GM18909 (cell line): ENCODE results near the gene AMMECR1.
A peak's percentile ranks its signal among the peaks of the same experiment; 100 is the strongest.

Source experiments
- ATAC-seq: cut with Tn5 transposase; IDR thresholded peaks from one replicate; pipeline ENCODE4 v1.9.1; 2021; ENCODE audit warnings: mild to moderate bottlenecking; ENCODE audit not compliant: unreplicated experiment, poor library complexity

Gene AMMECR1

DNA sequence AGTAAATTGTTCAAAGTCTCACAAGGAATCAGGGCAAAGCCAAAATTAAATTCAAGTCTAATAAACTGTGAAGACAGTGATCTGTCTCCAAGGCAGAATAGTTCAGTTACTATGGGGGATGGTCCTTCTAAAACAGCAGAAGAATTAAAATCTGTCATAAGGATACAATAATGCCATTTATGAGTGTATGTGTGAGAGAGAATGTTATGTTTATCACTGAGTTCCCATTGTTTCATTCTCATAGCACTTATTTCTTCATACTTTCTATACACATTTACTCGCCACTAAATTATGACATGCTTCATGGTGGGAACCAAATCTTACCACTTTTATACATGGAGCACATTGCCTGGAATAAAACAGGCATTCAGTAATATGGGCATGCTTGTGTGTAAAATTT, 102.5 kb downstream of the AMMECR1 start:
- no peak for ATAC-seq

DNA sequence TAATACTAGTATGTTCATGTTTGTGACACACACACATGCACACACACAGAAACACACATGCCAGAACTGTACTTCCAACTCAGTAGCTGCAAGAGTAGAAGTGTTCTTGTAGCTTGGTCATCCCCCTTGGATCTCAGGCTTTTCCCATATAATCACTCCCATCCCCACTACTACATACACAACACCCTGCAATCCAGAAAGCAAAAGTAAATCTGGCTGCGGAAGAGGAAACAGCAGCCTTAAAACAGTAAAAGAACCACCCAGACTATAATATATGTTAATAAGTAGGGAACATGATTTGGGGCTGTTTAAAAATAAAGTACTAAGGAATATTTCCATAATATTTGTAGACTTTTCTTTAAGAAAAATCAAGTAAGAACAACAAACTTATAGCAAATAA, 103.2 kb downstream of the AMMECR1 start:
- no peak for ATAC-seq

DNA sequence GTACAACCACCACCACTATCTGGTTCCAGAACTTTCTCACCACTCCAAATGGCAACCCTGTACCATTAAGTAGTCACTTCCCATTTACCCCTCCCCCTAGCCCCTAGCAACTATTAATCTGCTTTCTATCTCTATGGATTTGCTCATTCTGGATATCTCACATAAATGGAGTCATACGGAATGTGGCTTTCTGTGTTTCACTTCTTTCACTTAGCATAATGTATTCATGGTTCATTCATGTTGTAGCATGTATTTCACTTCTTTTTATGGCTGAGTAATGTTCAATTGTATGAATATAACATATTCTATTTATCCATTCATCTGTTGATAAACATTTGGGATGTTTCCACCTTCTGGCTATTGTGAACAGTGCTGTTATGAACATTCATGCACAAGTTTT, 104.7 kb downstream of the AMMECR1 start:
- ATAC-seq: no peak

DNA sequence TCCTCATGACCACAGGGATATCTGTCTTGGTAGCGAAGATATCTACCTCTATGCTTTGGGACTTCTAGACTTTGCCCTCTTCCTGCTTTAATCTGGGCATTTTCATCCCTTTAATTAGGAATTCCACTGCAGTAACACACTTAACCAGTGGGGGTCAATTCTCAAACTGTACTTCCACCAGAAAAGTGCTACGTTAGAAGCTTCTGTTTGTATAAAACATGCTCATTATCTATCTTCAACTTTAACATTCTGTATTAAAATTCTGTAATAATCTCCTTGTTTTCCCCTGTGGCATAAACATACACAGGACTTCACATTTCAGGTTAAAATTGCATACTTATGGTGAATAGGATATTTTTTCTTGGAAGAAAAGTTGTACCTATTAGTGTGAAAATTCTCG, 105.6 kb downstream of the AMMECR1 start:
- ATAC-seq: no peak

DNA sequence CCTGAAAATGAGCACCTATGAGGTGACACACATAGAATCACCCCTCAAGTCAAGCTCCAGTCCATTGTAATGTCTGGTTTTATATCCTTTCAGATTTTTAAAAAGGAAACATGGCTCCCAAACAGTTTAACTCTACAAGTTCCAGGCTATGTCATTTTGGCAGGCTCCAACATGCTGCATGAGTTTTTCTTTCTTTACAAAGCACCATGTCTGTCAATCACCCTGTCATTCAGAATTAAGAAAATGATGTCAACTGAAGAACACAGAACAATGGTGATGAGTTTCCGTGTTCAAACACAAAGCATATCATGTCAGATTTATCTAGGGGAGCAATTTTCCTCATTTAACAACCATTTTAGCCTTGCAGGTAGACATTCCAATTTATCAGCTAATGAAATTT, 106.5 kb downstream of the AMMECR1 start:
- no peak for ATAC-seq

DNA sequence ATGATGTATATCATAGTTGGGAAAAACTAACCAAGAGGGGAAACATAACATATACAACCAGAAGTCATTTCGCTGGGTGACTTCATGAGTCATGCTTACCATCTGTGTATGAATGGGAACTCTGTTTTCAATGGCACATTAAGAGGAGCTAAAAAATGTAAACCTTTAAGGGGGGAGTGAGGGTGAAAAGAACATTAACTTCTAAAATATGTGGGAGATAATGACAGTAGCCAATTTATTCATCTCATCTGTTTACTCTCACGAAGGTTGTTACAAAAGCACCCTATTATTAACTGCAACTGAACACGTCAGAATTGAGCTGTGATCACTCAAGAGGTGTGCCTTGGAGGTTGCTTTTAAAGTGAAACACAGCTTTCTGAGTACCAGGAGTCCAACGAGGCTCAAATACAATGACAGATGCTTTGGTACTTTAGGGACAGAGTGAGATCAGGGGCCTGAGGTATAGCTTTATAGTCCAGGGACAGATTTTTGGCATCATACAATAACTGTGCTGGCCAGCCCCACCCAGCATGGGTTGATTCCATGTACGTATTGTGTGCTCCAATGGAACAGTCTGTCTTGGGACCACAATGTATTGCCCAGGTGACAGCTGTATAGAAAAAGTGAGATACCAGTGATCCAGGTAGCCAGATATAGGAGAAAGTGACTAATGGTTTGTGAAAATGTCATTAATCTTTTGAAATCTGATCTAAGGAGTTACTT, 107.3 kb downstream of the AMMECR1 start:
- ATAC-seq: no peak

DNA sequence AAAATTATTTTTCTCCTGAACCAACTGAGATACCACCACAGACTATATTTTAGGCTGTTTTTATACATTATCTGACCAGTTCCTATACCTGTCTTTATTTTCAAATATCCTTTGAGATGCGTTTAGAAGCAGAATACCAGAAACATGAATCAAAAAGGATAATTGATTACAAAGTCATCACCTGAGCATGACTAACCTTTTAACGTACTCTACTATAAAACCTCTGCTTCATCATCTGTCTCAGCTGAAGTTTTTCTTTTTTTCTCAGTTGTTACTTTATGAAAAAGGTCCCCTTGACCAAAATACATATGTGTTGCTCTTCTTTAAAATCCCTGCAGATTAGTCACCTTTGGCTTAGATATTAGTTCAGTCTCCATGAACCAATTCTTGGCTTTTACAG, 109.8 kb downstream of the AMMECR1 start:
- ATAC-seq: no peak

DNA sequence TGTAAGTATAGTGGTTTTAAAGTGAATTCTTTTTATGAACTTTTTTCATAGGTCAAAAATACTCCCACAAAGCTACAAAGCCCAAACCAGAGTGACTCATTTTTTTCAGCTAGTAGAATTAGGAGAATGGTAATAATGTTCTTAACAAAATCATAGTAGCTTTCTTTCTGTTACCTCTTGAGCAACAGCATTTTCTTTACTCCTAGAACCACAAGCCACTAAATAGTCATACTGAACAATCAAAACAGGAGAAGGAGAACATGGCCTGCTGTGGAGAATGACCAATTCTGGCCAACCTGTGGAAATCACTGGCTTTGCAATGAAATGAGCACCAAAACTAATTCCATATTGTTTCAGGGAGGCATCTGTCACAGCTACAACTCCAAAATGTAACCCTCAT, 112.9 kb downstream of the AMMECR1 start:
- no peak for ATAC-seq

DNA sequence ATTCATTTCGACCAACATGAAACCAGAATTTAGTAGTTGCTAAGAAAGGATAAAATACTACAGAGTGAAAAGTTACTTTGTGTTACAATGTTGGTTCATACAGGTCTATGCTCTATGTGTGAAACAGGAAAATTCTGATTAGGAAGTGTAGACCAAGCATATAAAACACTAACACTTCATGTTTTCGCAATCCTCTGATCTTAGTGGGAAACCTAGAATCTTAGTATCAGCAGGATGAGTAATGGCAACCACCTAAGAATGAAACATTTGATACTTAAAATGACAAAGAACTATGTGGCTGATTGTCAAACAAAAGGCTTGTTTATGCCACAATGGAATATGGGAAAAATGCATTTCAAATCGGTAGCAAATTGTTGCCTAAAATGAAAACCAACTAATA, 116.1 kb downstream of the AMMECR1 start:
- no peak for ATAC-seq

DNA sequence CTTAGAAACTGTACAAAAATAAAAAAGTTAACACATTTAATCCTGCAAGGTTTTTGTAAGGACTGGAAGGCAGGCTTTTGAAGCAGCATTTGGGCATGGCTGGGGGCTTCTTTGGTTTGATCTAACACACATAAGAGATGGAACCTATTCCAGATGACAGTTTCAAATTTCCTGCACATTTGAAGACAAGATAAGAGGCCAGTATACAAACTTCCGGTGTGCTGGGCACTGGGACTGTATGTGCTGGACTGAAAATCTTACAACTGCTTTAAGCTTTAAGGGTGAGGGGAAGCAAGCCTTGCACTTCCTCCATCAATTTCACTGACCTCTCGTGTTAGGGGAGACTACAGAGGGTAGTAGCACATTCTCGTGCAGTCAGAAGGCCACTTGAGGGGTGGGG, 122.9 kb downstream of the AMMECR1 start:
- ATAC-seq: no peak

DNA sequence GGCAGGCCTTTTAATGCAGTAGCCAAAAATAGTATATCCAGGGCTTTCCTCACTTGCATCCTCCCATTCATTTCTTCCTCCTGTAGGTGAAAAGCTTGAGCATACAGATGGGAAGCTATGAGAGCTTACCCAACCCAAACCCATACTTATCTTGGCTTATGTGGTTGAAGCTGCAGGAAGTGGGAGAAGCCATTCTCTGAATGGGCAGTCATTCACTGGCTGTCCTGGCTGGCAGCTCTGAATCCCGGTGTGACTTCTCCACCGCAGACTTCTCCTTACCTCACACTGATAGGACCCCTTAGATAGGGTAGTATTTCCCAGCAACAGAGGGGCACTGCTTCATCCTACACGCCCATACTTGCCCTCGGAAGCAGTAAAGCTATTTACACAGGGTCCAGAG, 125.4 kb downstream of the AMMECR1 start:
- no peak for ATAC-seq

DNA sequence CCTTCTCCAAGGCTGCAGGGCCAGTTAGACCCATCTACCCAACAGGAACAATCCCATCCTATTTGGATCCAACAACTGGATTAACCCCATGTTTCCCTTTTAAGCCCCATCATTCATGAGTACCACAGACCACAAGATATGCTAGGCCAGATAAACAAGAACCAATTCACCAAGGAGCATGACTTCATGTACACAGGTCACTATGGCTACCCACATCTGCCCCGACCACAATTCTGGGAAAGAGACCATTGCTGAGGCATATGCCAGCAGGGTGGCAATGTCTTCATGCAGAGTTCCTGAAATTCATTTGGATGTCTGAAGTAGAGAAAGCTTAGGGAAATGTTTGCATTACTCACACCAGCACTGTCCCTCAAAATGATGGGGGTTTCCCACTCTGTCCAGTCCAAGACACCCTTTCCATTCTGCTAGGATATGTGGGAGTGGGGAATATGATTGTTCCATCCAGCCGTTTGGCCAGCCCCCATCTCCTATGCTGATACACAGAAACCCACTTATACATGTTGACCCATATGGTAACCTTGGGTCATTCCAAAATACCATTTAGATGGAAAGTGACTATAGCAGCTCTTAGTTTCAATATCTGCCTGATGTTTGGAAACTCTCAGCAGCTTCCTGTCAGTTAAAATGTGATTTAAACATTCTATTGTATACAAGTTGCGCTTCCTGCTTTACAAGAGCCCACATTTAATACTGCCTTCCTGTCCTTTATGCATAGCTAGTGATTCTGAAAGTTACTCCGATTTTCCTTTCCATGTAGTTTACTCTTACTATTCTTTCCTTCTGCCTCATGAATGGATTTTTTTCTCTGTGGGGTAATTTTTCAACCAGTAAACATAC, 129.0 kb downstream of the AMMECR1 start:
- no peak for ATAC-seq

DNA sequence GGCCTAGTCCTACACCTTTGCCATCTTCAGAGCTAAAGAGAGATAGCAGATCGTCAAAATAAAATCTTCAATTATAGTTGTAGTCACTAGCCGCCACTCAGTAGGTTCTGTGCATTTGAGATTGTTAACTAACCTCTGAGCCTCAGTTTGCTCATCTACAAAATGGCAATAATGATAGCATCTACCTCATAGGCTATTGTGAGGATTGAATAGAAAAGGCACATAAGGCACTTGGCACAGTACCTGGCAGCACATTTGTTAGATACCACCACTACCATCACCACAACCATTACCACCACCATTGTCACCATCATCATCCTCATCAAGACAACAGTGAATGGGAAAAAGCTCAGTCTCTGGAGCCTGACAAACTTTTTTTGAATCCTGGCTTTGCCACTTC, 134.6 kb downstream of the AMMECR1 start:
- ATAC-seq: no peak

DNA sequence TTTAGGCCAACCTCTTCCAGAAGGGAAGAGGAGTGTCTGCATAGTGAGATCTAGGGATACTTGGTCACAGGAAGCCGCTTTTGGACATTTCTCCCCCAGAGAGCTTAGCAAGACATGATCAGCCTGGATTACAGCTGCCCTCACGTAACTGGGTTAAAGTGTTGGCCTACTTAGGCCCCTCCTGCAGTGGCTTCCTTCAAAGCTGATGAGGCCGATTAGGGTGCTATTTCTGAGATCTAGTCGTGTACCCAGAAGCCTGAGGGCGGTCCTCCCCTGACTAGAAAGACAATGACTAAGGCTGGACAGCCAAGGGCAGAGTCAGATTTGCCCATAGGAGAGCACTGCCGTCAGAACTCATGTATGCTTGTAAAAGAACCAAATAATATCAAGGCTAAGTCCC, 135.0 kb downstream of the AMMECR1 start:
- no peak for ATAC-seq

DNA sequence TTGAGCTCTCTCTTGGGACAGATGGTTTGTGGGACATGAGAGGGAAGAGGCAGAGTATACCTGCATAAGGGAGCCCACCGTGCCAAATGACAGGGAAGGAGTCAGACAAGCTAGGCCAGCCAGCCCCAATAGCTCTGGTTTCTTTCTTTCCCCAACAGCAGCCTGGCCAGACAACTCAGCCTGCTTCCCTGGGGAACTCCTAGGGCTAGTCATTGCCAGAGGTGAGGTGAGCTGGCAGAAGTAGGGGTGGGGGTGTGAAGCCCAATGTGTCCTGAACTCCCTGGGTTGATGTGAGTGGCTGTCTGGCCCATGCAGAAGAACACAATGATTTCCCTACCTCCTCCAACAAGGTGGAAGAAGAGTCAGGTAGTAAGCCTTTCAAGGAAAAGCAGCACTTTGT, 135.5 kb downstream of the AMMECR1 start:
- no peak for ATAC-seq

DNA sequence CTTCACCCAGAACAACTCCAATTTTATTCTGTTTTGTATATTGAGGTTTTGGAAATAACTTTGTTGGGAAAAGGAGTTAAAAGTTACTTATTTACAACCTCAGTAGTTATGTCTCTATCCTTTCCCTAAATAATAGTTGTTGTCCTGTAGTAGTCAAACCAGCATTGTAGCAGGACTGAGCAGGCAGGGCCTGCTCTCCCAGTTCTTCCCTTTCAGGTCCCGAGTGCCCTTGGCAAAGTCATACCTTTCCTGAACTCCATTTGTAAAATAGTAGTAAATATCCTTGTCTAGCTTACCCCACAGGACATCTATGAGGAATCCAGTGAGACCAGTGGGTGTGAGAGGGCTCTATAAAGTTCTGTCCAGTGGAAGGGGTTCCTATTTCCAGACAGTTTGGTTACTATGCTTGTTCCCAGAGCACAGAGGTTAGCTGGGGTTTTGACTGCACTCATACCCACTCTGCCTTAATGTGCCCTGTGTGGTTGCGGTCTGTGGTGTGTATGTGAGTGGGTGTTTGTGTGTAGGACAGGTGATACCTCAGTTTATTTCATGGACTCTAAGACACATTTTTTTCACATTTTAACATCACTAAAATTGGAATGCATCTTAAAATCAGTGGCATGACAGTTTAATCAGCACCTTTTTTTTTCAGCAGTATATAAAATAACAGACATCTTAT, 136.3 kb downstream of the AMMECR1 start:
- ATAC-seq: no peak

DNA sequence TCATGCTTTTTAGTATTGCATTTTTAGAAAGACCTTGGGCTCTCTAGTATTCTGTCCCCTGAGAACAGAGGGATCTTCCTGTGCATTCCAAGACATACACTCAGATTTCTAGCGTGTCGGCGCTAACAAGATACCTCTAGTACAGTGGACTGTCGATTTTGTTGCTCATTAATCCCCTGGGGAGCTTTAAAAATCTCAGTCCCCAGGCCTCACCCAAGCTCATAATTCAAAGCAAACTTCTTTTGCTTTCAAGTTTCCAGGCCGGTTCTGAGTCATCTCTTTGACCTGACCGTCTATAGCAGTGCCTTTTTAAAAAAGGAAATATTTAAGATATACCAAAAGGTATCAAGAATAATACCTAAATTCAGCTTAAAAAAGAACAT, 137.0 kb downstream of the AMMECR1 start:
- peak; percentile 74 for ATAC-seq

DNA sequence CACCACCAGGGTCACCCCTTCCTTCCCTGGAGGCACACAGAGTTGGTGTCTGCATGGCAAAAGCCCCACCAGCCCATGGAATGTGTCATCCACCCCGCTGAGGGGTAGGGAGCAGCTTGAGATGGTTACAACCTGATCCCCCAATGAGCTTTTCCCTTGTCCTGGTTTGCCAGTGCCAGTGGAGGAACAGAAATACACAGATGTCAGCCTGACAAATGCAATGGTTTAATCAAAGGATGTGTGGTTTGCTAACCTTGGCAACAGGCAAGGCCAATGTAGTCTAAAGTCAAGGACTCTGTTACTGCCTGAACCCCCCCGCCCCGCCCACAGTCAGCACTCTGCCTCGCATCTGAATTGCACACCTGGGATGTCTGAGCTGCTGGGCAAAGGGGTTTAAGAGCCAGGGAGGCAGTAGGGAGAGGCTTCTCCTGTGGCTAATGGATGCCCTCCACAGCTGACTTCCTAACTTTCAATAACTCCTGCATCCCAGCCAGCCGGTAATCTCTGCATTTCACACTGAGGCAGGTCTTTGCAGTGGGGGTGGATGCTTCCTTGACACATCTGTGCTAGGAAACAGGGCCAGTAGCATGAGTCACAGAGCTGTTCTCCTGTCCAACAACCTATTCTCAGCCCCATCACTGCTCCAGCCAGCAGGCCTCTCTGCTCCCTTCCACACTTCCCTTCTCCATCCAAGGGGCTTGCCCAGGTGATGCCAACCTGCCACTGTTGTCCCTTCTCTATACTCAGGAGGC, 137.5 kb downstream of the AMMECR1 start:
- ATAC-seq: peak; percentile 22

DNA sequence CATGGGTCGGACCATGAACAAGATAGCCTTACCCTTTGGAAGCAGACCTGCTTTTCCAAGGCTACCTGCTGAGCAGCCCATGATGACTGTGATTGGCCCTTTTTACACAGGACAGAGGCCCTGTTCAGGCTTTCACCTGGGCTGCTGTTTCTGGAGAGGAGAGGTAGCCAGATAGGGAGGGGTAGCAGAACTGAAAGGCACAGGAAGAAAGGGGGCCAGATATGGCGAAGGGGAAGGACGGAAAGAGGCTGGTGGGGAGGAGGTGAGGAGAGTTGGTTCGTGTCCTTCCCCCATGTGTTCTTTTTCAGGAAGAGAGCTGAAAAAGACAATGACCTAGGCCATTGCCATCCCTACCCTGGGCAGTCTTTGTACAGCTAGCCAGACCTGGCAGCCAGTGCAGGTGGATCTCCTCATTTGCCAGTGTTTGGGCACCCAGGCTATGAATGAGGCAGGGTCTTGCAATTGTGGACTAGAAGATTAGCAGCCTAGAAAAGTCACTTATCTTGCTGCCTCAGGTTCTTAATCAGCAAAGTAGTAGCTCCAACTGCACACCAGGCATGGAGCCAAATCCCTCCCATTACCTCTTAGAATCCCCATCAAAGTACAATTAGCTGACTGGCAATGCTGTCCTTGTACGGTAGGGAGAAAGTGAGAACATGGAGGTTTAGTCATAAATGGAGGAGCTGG, 139.6 kb downstream of the AMMECR1 start:
- ATAC-seq: no peak

DNA sequence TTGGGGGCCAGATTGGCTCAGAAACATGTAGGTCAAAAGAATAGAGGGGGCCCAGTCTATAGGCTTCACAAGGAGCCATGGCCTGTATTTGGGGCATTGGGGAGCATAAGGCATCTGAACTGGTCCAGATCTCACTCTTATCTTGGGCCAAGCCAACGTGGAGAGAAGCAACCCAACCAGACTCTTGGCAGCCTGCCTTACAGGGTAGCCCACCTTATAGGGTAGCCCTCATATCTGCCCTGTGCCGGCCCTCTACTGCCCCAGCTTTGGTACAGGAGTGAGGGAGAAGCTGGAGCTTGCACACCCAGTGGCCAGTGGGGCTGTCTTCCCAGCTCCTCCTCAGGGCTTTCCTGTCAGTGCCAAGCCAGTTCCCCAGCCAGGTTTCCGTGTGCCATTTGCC, 142.2 kb downstream of the AMMECR1 start:
- ATAC-seq: no peak
